ENCODE data around the gene ZNF462.
"Not testable (repeated sequence)": the region's sequence is repeated elsewhere in the genome, so short reads cannot be mapped to it uniquely, and the experiment has no call there.

ZNF462 gene

GRCh38 chr9:106862821-106863720 lies at the start of gene ZNF462:
Gene ZNF462 (plus strand): TSS chr9:106863166. CDS start chr9:106923384, 60,218 bp downstream.
- DNase-seq = no peak

GRCh38 chr9:106816524-106816923 lies 46.4 kb upstream of the ZNF462 start:
- peak; percentile 58 for DNase-seq

GRCh38 chr9:106818034-106818433 lies 44.9 kb upstream of the ZNF462 start:
- DNase-seq = no peak

- no peak for DNase-seq
Measured at GRCh38 chr9:106820866-106821265, 42.1 kb upstream of the ZNF462 start.

- DNase-seq = no peak
Measured at GRCh38 chr9:106828070-106828469, 34.9 kb upstream of the ZNF462 start.

- no peak for DNase-seq
Measured at GRCh38 chr9:106828965-106829364, 34.0 kb upstream of the ZNF462 start.

- no peak for DNase-seq
Measured at GRCh38 chr9:106829666-106830408, 33.1 kb upstream of the ZNF462 start.

- DNase-seq = no peak
Measured at GRCh38 chr9:106830527-106831150, 32.3 kb upstream of the ZNF462 start.

GRCh38 chr9:106834888-106835287 lies 28.1 kb upstream of the ZNF462 start:
- DNase-seq = no peak

GRCh38 chr9:106835840-106836239 lies 27.1 kb upstream of the ZNF462 start:
- no peak for DNase-seq

- DNase-seq = no peak
Measured at GRCh38 chr9:106843371-106843770, 19.6 kb upstream of the ZNF462 start.

- DNase-seq = no peak
Measured at GRCh38 chr9:106846307-106846706, 16.7 kb upstream of the ZNF462 start.

- no peak for DNase-seq
Measured at GRCh38 chr9:106846857-106847256, 16.1 kb upstream of the ZNF462 start.

GRCh38 chr9:106851640-106852039 lies 11.3 kb upstream of the ZNF462 start:
- DNase-seq = not testable (repeated sequence)

- DNase-seq = no peak
Measured at GRCh38 chr9:106857811-106858470, 5.0 kb upstream of the ZNF462 start.

GRCh38 chr9:106859957-106860720 lies 2.8 kb upstream of the ZNF462 start:
- DNase-seq = no peak

- no peak for DNase-seq
Measured at GRCh38 chr9:106860721-106861639, 2.0 kb upstream of the ZNF462 start.

GRCh38 chr9:106861640-106862109 lies 1.3 kb upstream of the ZNF462 start:
- no peak for DNase-seq

GRCh38 chr9:106862110-106862820 lies 701 bp upstream of the ZNF462 start:
- no peak for DNase-seq
